ENCODE measurements around the gene PGAM1.
"Not testable (repeated sequence)": the region's sequence is repeated elsewhere in the genome, so short reads cannot be mapped to it uniquely, and the experiment has no call there.

The PGAM1 gene

DNA sequence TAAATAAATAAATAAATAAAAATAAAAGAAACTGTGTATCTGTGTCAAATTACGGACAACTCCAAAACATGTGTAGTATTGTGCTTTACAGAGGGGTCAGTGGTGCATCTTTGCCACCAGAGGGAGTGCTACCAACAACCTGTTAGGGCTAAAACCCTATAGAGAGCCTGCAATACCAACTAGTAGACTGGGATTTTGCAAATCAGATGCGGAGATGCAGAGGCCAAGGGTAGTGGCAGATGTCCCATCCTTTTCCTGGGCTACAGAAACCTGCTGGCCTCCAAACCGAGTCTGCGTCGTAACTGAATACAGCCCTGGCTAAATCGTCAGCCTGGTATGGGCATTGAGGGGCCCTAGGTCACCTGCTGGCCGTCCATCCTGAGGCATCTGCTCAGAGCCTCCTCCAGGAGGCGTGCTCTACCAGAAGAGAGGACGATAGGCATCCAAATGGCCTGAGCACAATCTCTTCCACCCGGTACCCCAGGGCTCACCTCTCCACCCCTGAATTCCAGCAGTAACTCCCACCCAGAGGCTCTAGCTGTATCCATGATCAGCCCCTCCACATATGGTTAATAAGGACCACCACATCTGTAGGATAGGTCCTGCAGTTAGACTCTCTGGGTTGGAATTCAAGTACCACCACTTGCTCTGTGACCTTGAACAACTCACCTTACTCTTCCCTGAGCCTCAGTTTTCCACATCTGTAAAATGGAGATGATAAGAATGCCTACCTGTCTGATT, 18.6 kb upstream of the PGAM1 start:
- in situ Hi-C loops (cut with MboI; ENCODE audit: low sequenced_read_pairs) = no loop called here

DNA sequence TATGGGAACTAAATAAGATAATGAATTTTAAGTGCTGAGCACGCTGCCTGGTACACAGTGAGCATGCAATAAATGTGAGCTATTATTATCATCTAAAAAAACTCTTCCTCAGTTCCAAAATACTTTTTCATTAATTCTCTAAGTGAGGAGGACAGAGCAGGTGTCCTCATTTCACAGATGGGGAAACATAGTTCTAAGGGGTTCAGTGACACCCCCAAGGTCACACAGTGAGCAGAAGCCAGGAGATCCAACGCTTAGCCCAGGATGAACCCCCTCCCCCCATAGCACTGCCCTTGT, 18.1 kb upstream of the PGAM1 start:
- in situ Hi-C loops (cut with MboI; ENCODE audit: low sequenced_read_pairs) = no loop called here

DNA sequence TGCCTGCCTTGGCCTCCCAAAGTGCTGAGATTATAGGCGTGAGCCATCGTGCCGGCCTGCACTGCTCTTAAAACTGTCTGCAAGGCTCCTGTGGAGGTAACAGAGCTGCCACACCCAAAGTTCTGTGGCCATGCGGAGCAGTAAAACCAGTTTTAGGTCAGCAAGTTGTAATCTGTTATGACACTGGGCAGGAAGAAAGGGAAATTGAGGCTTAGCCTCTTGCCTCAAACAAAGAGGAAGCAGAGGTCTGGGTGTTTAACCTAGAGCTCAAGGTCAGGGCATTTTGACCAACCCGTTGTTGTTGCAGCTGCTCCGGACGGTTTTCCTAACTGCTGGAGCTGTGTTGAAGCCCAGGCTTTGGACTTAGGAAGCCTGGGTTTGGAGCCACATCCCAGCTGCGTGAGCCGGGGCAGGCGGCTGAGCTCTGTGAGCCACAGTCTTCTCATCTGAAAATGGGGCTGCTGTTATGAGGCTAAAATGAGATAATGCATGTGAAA, 17.4 kb upstream of the PGAM1 start:
- in situ Hi-C loops (cut with MboI; ENCODE audit: low sequenced_read_pairs) = no loop called here

DNA sequence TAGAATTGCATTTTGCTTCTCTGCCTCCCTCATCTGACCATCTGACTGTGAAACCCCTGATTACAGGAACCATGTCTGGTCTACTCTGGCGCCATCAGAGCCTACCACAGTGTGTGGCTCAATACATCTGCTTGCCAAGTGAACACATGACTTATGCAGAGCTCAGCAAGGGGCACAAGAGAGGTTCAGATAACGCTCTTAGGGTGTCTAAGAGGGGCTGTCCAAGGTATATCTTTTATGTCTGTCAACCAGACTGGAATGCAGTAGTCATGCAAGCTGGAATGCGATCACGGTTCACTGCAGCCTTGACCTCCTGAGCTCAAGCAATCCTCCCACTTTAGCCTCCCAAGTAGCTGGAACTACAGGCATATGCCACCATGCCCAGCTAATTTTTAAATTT, 14.6 kb upstream of the PGAM1 start:
- in situ Hi-C loops (cut with MboI; ENCODE audit: low sequenced_read_pairs) = no loop called here

DNA sequence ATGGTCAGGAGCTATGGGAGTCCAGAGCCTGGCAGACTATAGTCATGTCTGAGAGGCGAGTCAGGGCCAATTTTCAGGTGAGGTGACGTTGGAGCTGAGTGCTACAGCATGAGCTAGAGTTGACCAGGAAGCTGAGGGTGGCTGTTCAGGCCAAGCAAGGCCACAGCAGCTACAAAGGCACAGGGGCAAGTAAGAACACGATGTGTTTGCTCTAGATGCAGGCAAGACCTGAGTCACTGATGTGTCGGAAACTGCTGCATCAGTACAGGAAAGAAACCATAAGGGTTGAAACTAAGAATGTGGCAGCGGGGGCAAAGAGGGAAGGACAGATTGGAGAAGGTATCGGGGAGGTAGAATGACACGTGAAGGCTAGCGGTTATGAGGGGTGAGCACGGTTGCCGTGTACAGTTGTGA, 13.1 kb upstream of the PGAM1 start:
- in situ Hi-C loops (cut with MboI; ENCODE audit: low sequenced_read_pairs) = no loop called here

DNA sequence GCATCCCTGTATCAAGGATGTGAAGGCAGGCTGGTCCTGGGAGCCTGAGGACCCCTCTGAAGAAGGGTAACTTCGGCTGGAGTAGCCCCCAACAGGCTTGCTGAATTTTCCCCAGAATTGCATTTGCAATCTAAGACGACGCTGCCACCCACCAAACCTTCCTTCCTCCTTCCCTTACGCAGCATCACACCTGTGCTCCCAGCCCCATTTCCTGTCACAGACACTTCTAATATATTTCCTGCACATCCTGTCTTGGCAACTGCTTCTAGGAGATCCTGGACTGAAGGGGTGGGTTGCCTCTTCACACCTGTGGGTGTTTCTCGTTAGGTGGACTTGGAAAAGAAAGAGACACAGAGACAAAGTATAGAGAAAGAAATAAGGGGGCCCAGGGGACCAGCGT, 9.4 kb upstream of the PGAM1 start:
- in situ Hi-C loops (cut with MboI; ENCODE audit: low sequenced_read_pairs) = no loop called here

DNA sequence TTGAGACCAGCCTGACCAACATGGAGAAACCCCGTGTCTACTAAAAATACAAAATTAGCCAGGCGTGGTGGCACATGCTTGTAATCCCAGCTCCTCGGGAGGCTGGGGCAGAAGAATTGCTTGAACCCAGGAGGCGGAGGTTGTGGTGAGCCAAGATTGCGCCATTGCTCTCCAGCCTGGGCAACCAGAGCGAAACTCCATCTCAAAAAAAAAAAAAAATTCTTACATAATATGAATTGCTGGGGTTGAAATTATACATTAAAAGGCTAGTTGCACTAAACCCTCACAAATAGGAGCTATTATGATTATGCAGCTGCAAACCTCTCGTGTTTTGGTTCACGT, 2.3 kb upstream of the PGAM1 start:
- in situ Hi-C loops (cut with MboI; ENCODE audit: low sequenced_read_pairs) = not testable (repeated sequence)

DNA sequence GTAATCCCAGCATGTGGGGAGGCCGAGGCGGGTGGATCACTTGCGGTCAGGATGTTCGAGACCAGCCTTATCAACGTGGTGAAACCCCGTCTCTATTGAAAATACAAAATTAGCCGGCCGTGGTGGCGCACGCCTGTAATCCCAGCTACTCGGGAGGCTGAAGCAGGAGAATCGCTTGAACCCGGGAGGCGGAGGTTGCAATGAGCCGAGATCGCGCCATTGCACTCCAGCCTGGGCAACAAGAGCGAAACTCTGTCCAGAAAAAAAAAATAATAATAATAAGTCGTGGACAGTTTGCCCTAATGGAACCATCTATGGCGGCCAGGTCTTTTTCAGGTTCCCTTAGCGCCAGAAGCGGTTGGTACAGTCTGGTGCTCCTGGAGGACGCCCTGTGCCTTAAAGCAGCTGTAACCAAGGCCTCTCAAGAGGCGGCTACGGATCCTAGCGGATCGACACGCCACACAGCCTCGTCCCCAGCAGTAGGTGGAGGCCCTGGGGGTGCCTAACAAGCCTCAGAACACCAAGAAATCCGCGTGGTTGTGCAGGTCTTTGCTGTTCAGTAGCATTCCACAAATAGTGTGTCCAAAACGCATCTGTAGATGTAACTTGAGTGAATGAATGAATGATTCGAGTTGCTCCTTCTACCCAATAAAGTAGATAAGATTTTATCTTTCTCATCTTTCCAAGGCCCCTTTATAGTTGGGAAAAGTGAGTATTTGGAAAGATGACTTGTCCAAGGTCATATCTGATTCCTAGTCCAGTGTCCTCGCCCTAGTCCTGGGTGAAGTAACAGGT, 982 bp downstream of the PGAM1 start:
- in situ Hi-C loops (cut with MboI; ENCODE audit: low sequenced_read_pairs) = no loop called here

DNA sequence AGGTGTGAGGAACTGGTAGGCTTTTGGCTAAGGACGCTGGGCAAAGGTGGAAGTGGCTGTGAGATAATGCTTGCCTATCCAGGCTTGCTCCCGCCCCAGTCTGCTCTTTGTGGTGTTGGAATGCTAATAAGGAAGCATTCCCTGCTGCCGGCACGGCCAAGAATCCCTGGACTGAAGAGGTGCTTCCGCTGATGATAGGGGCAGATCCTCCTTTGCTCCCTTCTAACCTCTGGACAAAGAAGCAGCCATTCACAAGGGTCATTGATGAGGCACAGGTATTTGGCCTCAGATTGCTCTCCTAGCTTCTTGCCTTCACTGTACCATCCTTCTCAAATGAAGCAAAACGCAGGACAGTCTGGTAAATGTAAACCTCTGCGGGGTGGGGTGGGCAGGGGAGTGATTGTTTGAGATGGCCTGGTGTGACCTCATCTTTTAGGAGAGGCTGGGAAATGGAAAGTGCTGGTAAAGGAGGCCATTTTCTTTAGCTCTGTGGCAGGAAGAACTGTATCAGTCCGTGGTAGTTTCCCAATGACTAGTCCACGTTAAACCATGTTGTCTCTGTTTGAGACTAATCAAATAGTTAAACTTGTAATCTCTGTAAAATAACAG, 1.7 kb downstream of the PGAM1 start:
- in situ Hi-C loops (cut with MboI; ENCODE audit: low sequenced_read_pairs) = no loop called here

DNA sequence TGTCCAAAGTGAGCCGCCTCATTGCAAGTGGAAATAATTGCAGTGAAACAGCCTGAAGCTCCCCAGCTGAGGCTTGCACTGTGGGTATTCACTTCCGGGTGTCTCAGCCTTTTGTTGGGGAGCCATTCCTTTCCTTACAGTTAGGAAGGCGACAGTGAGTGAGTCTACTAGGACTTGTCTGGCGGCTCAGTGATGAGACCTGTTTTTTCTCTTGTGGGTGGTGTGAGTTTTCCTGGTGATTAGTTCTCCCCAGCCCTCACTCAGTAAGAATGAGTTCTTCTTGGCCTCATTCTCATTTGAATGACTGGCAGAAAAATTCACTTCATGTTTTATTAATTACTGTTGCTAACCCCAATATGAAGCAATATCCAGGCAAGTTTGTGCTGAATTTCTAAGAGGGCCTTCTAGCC, 2.6 kb downstream of the PGAM1 start:
- in situ Hi-C loops (cut with MboI; ENCODE audit: low sequenced_read_pairs) = no loop called here

DNA sequence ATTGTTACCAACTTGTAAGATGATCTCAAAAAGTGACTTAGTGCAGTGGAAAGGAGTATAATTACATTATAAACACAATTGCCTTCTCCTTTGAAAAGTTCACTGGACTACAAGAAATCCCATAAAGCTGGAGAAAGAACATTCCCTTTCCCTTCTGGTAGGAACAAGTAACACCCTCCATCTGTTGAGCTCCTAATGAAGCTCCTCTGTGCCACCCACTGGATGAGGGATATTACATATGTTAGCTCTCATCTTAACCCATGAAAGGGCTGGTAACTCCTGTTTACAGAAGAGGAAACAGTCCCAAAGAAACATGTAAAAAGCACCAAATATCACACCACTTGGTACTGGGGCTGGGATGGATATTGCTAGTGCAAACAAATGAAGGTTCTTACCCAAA, 8.1 kb downstream of the PGAM1 start:
- in situ Hi-C loops (cut with MboI; ENCODE audit: low sequenced_read_pairs) = no loop called here

DNA sequence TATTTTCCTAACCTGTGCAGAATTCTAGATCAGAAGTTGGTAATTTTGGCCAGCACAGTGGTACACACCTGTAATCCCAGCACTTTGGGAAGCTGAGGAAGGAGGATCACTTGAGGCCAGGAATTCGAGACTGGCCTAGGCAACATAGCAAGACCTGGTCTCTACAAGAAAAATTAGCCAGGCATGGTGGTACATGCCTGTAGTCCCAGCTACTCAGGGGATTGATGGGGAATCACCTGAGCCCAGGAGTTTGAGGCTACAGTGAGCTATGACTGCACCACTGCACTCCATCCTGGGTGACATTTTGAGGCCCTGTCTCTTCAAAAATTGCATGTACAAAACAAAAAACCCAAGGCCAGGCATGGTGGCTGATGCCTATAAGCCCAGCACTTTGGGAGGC, 8.6 kb downstream of the PGAM1 start:
- in situ Hi-C loops (cut with MboI; ENCODE audit: low sequenced_read_pairs) = no loop called here

DNA sequence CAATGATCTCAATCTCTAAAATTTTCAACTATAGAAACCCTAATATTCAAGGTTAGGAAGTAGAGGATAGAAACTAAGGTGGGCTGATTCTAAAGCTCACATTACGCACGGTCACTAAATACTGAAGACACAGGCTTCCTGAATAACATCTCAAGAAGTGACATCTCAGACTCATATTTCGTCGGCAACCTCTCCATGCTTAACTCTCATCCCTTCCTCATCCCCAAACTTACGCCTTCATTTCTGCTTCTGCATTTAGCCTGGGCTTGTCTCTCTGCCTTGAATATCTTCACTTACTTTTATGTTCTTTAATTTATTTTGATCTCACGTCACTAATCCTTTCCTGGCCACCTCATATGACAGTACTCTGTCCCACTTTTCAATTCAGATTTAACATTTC, 9.2 kb downstream of the PGAM1 start:
- in situ Hi-C loops (cut with MboI; ENCODE audit: low sequenced_read_pairs) = no loop called here

DNA sequence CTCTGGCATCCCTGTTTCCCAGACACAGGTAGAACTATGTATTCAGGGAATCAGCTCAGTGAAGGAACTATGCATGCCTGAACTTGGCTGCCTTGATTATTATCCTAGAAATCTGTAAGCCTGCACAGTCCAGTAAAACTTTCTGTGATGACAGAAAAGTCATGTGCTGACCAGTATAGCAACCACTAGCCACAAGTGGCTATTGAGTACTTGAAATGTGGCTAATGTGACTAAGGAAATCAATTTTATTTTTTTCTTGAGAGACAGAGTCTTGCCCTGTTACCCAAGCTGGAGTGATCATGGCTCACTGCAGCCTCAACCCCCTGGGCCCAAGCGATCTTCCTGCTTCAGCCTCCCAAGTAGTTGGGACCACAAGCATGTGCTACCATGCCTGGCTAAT, 16.3 kb downstream of the PGAM1 start:
- in situ Hi-C loops (cut with MboI; ENCODE audit: low sequenced_read_pairs) = no loop called here

DNA sequence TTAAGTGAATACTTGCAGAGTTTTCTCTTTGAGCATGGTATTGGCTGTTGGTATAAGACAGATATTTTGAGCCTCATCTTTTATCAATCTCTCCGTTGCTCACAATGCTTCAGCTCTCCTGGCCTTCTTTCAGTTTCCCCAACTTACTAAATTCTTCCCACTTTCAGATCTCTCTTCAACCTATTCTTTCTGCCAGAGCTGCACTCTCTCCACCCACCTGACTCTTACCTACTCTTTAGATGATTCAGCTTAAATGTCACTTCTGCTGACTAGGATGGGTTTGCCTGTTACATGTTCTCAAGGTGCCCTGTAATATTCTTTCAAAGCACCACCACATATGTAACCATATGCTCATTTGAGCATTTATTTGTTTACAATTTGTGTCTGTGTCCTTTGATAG, 18.2 kb downstream of the PGAM1 start:
- in situ Hi-C loops (cut with MboI; ENCODE audit: low sequenced_read_pairs) = no loop called here

DNA sequence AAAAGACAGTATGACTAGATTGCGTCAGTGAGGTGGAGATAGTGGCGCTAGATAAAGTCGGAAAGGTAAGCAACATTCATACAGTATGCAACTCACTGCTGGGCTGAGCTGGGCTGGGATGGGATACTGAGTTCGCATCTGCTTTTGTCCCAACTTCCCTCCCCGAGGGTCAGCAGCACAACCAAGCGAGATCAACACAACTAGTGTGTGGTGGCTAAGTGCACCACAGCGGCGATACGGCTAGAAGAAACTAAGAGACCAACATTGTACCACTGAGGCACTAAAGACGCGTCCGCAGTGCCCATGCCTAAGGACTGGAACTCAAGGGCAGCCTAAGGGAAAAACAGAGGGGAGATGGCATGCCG, 19.3 kb downstream of the PGAM1 start:
- in situ Hi-C loops (cut with MboI; ENCODE audit: low sequenced_read_pairs) = no loop called here

DNA sequence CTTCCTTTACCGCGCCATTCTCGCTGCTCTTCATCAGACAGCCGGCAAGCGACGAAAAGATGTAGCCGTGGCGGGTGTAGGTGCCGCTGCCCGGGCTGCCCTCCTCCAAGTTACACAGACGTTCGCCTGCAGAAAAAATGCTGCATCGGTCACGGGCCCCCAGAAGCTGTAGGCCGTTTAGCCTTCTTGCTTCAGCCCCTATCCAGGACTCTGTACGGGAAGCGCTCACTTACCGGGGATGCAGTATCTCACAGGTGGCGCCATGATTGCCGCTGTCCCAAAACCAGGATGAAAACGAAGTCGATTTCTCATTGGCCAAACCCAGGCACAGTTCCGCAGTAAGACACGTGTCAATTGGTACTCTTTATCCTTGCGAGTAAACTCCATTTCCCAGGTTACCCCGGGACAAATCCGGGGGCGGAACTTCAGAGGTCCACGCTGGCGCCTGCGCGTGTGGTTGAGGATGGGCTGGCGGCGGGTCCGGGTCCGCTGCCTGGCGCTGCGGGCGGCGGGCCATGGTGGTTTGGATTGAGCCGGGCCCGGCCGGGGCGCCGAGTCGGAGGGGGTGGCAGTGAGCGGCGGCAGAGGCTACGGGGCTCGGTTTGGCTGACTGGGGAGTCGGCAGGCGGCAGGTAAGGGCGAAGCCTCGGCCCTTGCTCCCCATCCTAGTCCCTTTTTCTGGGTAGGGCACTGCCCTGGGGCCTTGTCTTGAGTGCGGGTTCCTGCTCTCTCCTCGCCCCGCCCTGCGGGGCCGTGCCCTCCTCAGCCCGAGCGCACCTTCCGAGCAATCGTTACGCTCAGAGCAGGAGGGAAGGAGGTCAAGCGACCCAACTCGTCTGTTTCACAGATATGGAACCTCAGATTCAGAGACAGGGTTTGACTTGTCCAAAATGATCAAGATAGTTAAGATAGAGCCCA, 20.0 kb downstream of the PGAM1 start, which contains the start of the genes EXOSC1 and ZDHHC16:
Gene EXOSC1 (minus strand): TSS at position 285 of the 918 bp plus-strand sequence. CDS start 21 bp downstream, at position 264.
Gene ZDHHC16 (plus strand): TSS at position 454 of the 918 bp plus-strand sequence. CDS start 5,501 bp downstream, outside the sequence.
- in situ Hi-C loops (cut with MboI; ENCODE audit: low sequenced_read_pairs) = no loop called here

DNA sequence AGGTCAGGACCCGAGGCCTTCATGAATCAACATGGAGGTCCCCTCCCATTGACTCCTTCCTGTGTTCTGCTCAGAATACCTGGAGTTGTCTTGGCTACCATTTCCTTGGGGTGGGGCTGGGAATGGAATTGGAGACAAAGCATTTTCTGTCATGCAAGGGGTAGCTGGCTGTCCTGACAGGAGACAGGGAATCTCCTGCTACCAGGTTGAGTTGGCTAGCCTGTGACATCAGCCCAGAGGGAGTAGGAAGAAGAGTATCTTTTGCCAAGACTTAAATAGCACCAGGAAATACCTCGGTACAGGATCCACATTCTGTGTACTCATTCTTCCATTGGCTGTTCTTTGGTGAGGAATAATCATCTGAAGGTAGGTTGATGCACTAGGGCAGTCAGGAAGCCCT, 24.8 kb downstream of the PGAM1 start:
- in situ Hi-C loops (cut with MboI; ENCODE audit: low sequenced_read_pairs) = no loop called here

DNA sequence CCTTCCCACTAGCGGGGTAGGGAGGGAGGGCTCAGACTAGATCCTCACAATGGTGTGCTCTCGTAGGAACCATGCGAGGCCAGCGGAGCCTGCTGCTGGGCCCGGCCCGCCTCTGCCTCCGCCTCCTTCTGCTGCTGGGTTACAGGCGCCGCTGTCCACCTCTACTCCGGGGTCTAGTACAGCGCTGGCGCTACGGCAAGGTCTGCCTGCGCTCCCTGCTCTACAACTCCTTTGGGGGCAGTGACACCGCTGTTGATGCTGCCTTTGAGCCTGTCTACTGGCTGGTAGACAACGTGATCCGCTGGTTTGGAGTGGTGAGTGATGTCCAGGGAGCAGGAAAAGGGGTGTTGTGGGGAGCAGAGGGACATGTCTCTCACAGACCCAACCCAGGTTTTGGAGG, 25.6 kb downstream of the PGAM1 start:
- in situ Hi-C loops (cut with MboI; ENCODE audit: low sequenced_read_pairs) = no loop called here

DNA sequence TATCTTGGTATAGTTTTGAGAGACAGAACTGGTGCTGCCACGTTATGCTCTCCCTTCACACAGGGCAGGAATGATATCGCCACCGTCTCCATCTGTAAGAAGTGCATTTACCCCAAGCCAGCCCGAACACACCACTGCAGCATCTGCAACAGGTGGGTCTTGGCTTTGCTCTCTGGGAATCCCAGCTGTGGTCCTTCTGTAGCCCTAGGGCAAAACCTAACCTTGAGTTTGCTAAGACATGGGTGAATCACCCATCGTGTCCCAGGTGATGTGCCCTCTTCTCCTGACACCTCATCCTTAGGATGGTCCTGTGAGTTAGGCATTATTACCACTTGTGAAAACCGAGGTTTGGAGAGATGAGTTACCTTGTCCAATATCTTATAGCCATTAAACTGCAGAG, 26.4 kb downstream of the PGAM1 start:
- in situ Hi-C loops (cut with MboI; ENCODE audit: low sequenced_read_pairs) = no loop called here

Data from HL-60/S4 treated with phorbol 12-myristate 13-acetate at 8.2 ng/mL for 4 days and 3 days (cell line).